PC-3 (cell line): ENCODE measurements around the gene CACNA1B. TPM values are rescaled to one million over a fixed set of nuclear protein-coding genes. Genes with fewer than 3 reads are reported as not detected.

Experiments used
- ATAC-seq: fragments of 200-7000 bp; cut with Tn5 transposase; 2 replicates; pipeline ENCODE4 v1.9.1; 2020; ENCODE audit warnings: mild to moderate bottlenecking, moderate library complexity
- BruUV-seq: library from RNA; stranded (reverse); fragments of 400-500 nt; replicated peaks from 2 replicates; lab custom pipeline; 2021; lab: Mats Ljungman, UMichigan
- CTCF ChIA-PET: fragments of 300-600 bp; sonication (Branson Sonifier 250); formaldehyde crosslinking; loops from one replicate; lab custom pipeline; 2022; ENCODE audit warnings: antibody characterized with exemption; lab: Charles Lee
- POLR2A ChIA-PET: fragments of 300-600 bp; sonication (Branson Sonifier 250); formaldehyde crosslinking; loops from one replicate; lab custom pipeline; 2022; ENCODE audit warnings: antibody characterized with exemption; ENCODE audit not compliant: unreplicated experiment; lab: Charles Lee
- DNase-seq: peaks from one replicate; pipeline ENCODE4 v3.0.0-alpha.2; 2015
- H2AFZ ChIP-seq: fragments of 300-600 bp; sonication (generic); 2 replicates; pipeline ENCODE4 v1.6.0; 2016; ENCODE audit warnings: antibody characterized with exemption, low read length
- H3F3A ChIP-seq: fragments of 300-600 bp; sonication (generic); one replicate; pipeline ENCODE4 v1.6.0; 2017; ENCODE audit warnings: antibody characterized with exemption, low read length, control low read depth, mild to moderate bottlenecking; ENCODE audit not compliant: unreplicated experiment
- H3K27ac ChIP-seq: fragments of 300-600 bp; sonication (generic); 2 replicates; pipeline ENCODE4 v1.5.1; 2016; ENCODE audit warnings: mild to moderate bottlenecking, low read length
- H3K27me3 ChIP-seq: fragments of 300-600 bp; sonication (generic); 2 replicates; pipeline ENCODE4 v1.6.1; 2016; ENCODE audit warnings: low read length, mixed read lengths
- H3K36me3 ChIP-seq: fragments of 300-600 bp; sonication (generic); 2 replicates; pipeline ENCODE4 v1.6.1; 2016; ENCODE audit warnings: low read depth, mixed run types, low read length, mixed read lengths
- H3K4me1 ChIP-seq: fragments of 300-600 bp; sonication (generic); 2 replicates; pipeline ENCODE4 v1.5.1; 2016; ENCODE audit warnings: low read length; ENCODE audit not compliant: insufficient read depth
- H3K4me2 ChIP-seq: fragments of 300-600 bp; sonication (generic); 2 replicates; pipeline ENCODE4 v1.6.0; 2016; ENCODE audit warnings: low read length
- H3K4me3 ChIP-seq: fragments of 300-600 bp; sonication (generic); 2 replicates; pipeline ENCODE4 v1.5.1; 2016; ENCODE audit warnings: mild to moderate bottlenecking, low read length, mixed read lengths
- H3K79me2 ChIP-seq: fragments of 300-600 bp; sonication (generic); 2 replicates; pipeline ENCODE4 v1.6.1; 2017; ENCODE audit warnings: low read length, mixed read lengths
- H3K9ac ChIP-seq: fragments of 300-600 bp; sonication (generic); 2 replicates; pipeline ENCODE4 v1.6.0; 2016; ENCODE audit warnings: mild to moderate bottlenecking, low read length
- H3K9me2 ChIP-seq: fragments of 300-600 bp; sonication (generic); replicated peaks from 2 replicates; pipeline ENCODE4 v1.6.1; 2016; ENCODE audit warnings: mixed run types, low read length, mixed read lengths
- H3K9me3 ChIP-seq: fragments of 300-600 bp; sonication (generic); 2 replicates; pipeline ENCODE4 v1.6.1; 2016; ENCODE audit warnings: low read length, mixed read lengths
- H4K20me1 ChIP-seq: fragments of 300-600 bp; sonication (generic); 2 replicates; pipeline ENCODE4 v1.6.1; 2016; ENCODE audit warnings: low read length, mixed read lengths
- CTCF ChIP-seq: fragments of 300-600 bp; sonication (generic); conservative IDR thresholded peaks from 2 replicates; pipeline ENCODE4 v1.5.1; 2017; ENCODE audit warnings: antibody characterized with exemption, low read depth, mild to moderate bottlenecking, low read length
- EZH2 ChIP-seq: fragments of 300-600 bp; sonication (generic); IDR thresholded peaks from one replicate; pipeline ENCODE4 v1.6.1; 2017; ENCODE audit warnings: antibody characterized with exemption, mild to moderate bottlenecking, low read length; ENCODE audit not compliant: unreplicated experiment
- EZH2phosphoT487 ChIP-seq: fragments of 300-600 bp; sonication (generic); IDR thresholded peaks from 2 replicates; pipeline ENCODE4 v1.6.1; 2018; ENCODE audit warnings: mild to moderate bottlenecking, antibody characterized with exemption, low read length, borderline replicate concordance
- intact Hi-C: fragments of 100-400 bp; cut with micrococcal nuclease; formaldehyde crosslinking; loops from 2 replicates; pipeline ENCODE4 v1.9.0; 2023
- total RNA-seq: library from RNA; depleted of rRNA; stranded (reverse); fragments of >200 nt; gene quantifications from 2 replicates; pipeline ENCODE4 v1.2.3, GENCODE V29; 2014

CACNA1B gene
- total RNA-seq, 1 experiment from 2014 or later = not detected

- BruUV-seq = no TSS peak
- Histone ChIP-seq H3K79me2 (no peaks in the 10 kb centered on the region), H3K27ac (no peak overlapping the region), H3K4me2 (no peak overlapping the region), H3K4me1 (peaks cover 6% of the 10 kb centered on the region), H3K9ac (no peak overlapping the region), H3F3A (no peaks in the 10 kb centered on the region), H3K4me3 (no peak overlapping the region), H3K9me3 (no peaks in the 10 kb centered on the region), H3K36me3 (no peaks in the 10 kb centered on the region), H3K27me3 (peaks cover 3% of the 10 kb centered on the region; the same call in 1 of the 2 replicates), H2AFZ (no peak overlapping the region), H3K9me2 (no peaks in the 10 kb centered on the region), H4K20me1 (no peaks in the 10 kb centered on the region)
- TF ChIP-seq EZH2phosphoT487 = no peak
- TF ChIP-seq CTCF = no peak
- TF ChIP-seq EZH2 = no peak
- CTCF ChIA-PET = no interaction called here
- no peak for ATAC-seq
- POLR2A ChIA-PET = no interaction called here
- intact Hi-C loops = no loop called here
- no peak for DNase-seq
Measured at GRCh38 chr9:137986268-137987099, 108.9 kb downstream of the CACNA1B start.

- CTCF ChIA-PET = no interaction called here
Measured at GRCh38 chr9:137987244-137988030, 109.9 kb downstream of the CACNA1B start.

More at GRCh38 chr9:137987244-137988030, 109.9 kb downstream of the CACNA1B start:
- DNase-seq = no peak
- H4K20me1 ChIP-seq = no peaks in the 10 kb centered on the region
- no peak overlapping the region for H3K4me2 ChIP-seq
- no peak overlapping the region for H3K4me3 ChIP-seq
- H3K9ac ChIP-seq = no peak overlapping the region
- no peak for ATAC-seq
- H3K9me3 ChIP-seq = no peaks in the 10 kb centered on the region
- no peak overlapping the region for H2AFZ ChIP-seq
- H3K27ac ChIP-seq = no peak overlapping the region
- intact Hi-C loops = no loop called here
- peaks cover 11% of the 10 kb centered on the region for H3K27me3 ChIP-seq
- no peaks in the 10 kb centered on the region for H3K9me2 ChIP-seq
- H3F3A ChIP-seq = no peaks in the 10 kb centered on the region
- H3K36me3 ChIP-seq = no peaks in the 10 kb centered on the region
- H3K4me1 ChIP-seq = no peaks in the 10 kb centered on the region
- no peaks in the 10 kb centered on the region for H3K79me2 ChIP-seq
- TF ChIP-seq EZH2 (no peak), EZH2phosphoT487 (no peak), CTCF (no peak)
- POLR2A ChIA-PET = no interaction called here
- no TSS peak for BruUV-seq
